Activated CD8-positive, alpha-beta memory T cell treated with anti-CD3 and anti-CD28 coated beads, Interleukin-2, amount 50 U/mL, for 4 hours (primary cell): ENCODE data around the gene TUBA4A.
"Not testable (repeated sequence)": the region's sequence is repeated elsewhere in the genome, so short reads cannot be mapped to it uniquely, and the experiment has no call there.

Experiments
- DNase-seq: peaks from one replicate; pipeline ENCODE4 v3.0.0-alpha.2; 2020

The TUBA4A gene

GRCh38 chr2:219209236-219210195, 44.2 kb downstream of the TUBA4A start:
- no peak for DNase-seq

GRCh38 chr2:219207884-219208740, 45.6 kb downstream of the TUBA4A start:
- DNase-seq: no peak

GRCh38 chr2:219207134-219207883, 46.4 kb downstream of the TUBA4A start:
- DNase-seq: no peak

GRCh38 chr2:219206328-219207133, 47.2 kb downstream of the TUBA4A start, which contains the start of gene ZFAND2B:
Gene ZFAND2B, plus strand, starts transcription at chr2:219206782. Its CDS starts 206 bp downstream, at chr2:219206988.
- DNase-seq: peak; percentile 96

- DNase-seq: no peak
These were observed 47.8 kb downstream of the TUBA4A start for GRCh38 chr2:219205981-219206327.

GRCh38 chr2:219205165-219205538, 48.6 kb downstream of the TUBA4A start:
- DNase-seq: no peak

- no peak for DNase-seq
These were observed 49.1 kb downstream of the TUBA4A start for GRCh38 chr2:219204425-219205164.

GRCh38 chr2:219201331-219201730, 52.4 kb downstream of the TUBA4A start:
- not testable (repeated sequence) for DNase-seq

- peak; percentile 37 for DNase-seq
These were observed 53.0 kb downstream of the TUBA4A start for GRCh38 chr2:219200502-219201326.
